AG08395 (cell line): Measurements from ENCODE around the gene SBSN.
"Not testable (repeated sequence)": the region's sequence is repeated elsewhere in the genome, so short reads cannot be mapped to it uniquely, and the experiment has no call there.

ENCODE experiments used
- DNase-seq: peaks from one replicate; pipeline ENCODE4 v3.0.0; 2012; ENCODE audit warnings: mixed read lengths, low spot score

Gene SBSN

DNA sequence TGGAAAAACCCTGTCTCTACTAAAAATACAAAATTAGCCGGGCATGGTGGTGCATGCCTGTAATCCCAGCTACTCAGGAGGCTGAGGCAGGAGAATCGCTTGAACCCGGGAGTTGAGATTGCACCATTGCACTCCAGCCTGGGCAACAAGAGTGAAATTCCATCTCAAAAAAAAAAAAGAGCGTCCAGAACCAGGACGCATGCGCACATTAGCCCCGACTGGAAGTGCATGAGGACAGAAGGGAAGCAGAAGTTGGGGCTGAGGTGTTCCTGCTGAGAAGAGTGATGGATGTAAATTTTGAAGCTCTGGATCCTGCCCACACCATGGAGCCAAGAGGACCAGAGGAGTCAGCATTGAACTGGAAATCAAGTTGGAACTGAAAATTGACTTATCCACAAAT is 53.5 kb downstream of the SBSN start:
- not testable (repeated sequence) for DNase-seq

DNA sequence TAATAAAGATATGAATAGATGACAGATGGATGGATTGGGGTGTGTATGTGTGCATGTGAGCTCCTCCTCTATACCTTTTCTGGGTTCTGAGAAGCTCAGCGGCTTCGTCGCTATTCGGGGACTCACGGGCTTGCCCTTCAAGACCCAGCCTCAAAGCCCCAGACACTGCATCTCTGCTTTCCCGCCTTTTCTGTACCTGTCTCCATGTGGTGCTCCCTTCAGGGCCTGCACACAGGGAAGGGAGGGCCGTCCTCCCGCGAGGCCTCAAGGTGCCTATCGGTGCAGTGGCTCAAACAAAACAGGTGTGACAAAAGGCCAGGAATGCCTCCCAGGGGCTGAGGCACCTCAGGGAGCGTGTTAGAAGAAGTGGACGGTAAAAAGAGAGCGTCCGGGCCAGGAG is 54.0 kb downstream of the SBSN start:
- DNase-seq: no peak
